IgD-negative memory B cell (primary cell): ENCODE results near the gene CNP. TPM values are rescaled to one million over a fixed set of nuclear protein-coding genes. Genes with fewer than 3 reads are reported as not detected.
"Not testable (repeated sequence)": the region's sequence is repeated elsewhere in the genome, so short reads cannot be mapped to it uniquely, and the experiment has no call there.

ENCODE experiments used
- H3K27ac Mint-ChIP-seq, 3 donors: one replicate each; pipeline ENCODE4 v1.8.0; 2020 to 2022; ENCODE audit warnings: mild to moderate bottlenecking in 3 of 3, mixed read lengths in 3 of 3, moderate library complexity in 1 of 3
- H3K27me3 Mint-ChIP-seq: one replicate; pipeline ENCODE4 v1.8.0; 2021; ENCODE audit warnings: mixed read lengths
- H3K36me3 Mint-ChIP-seq: one replicate; pipeline ENCODE4 v1.8.0; 2020; ENCODE audit warnings: mild to moderate bottlenecking, mixed read lengths
- H3K4me1 Mint-ChIP-seq, 3 donors: one replicate each; pipeline ENCODE4 v1.8.0; 2020 to 2022; ENCODE audit warnings: mixed read lengths in 3 of 3, mild to moderate bottlenecking in 1 of 3
- H3K4me3 Mint-ChIP-seq, 4 donors: one replicate each; pipeline ENCODE4 v1.8.0; 2020 to 2022; ENCODE audit warnings: mild to moderate bottlenecking in 4 of 4, mixed read lengths in 4 of 4, moderate library complexity in 3 of 4
- H3K9me3 Mint-ChIP-seq, 3 donors: one replicate each; pipeline ENCODE4 v1.8.0; 2020 to 2021; ENCODE audit warnings: mixed read lengths in 3 of 3, mild to moderate bottlenecking in 1 of 3
- polyA plus RNA-seq: library from polyadenylated mRNA; unstranded; fragments of 300-500 nt; fragmentation: Illumina TruSeq; gene quantifications from one replicate; pipeline ENCODE4 v1.2.3, GENCODE V29; 2021

CNP gene
- polyA plus RNA-seq, 1 donor from 2014 or later, result 53.0 TPM

- peaks cover 1% of the 10 kb centered on the region for H3K36me3 Mint-ChIP-seq
- peaks cover 22 to 29% (median 25%) of the 10 kb centered on the region in 3 donors for H3K4me1 Mint-ChIP-seq
- no peaks in the 10 kb centered on the region for H3K9me3 Mint-ChIP-seq
- H3K27me3 Mint-ChIP-seq, result no peaks in the 10 kb centered on the region
- no peak overlapping the region for H3K4me3 Mint-ChIP-seq
- H3K27ac Mint-ChIP-seq, result no peak overlapping the region
Observed at GRCh38 chr17:42000413-42001133, 34.0 kb downstream of the CNP start.

- Mint-ChIP-seq H3K9me3 (no peaks in the 10 kb centered on the region), H3K4me3 (no peak overlapping the region), H3K4me1 (peaks cover 12 to 19% (median 18%) of the 10 kb centered on the region in 3 donors), H3K27me3 (no peaks in the 10 kb centered on the region), H3K36me3 (peaks cover 1% of the 10 kb centered on the region), H3K27ac (no peak overlapping the region)
Observed at GRCh38 chr17:42001729-42002128, 35.1 kb downstream of the CNP start.

GRCh38 chr17:42002175-42002791 is 35.7 kb downstream of the CNP start:
- Mint-ChIP-seq H3K27ac (peak overlapping the region in 1 of 3 donors; percentile 53), H3K36me3 (peaks cover 1% of the 10 kb centered on the region), H3K4me1 (peaks cover 9 to 18% (median 18%) of the 10 kb centered on the region in 3 donors), H3K27me3 (no peaks in the 10 kb centered on the region), H3K9me3 (no peaks in the 10 kb centered on the region), H3K4me3 (no peak overlapping the region)

GRCh38 chr17:42002792-42003301 is 36.3 kb downstream of the CNP start:
- Mint-ChIP-seq H3K9me3 (no peaks in the 10 kb centered on the region), H3K4me1 (peaks cover 9 to 18% (median 18%) of the 10 kb centered on the region in 3 donors), H3K27ac (peak overlapping the region in 2 of 3 donors; percentile 36 to 53), H3K4me3 (no peak overlapping the region), H3K36me3 (peaks cover 1% of the 10 kb centered on the region), H3K27me3 (no peaks in the 10 kb centered on the region)

GRCh38 chr17:42005166-42005565 is 38.6 kb downstream of the CNP start:
- H3K4me3 Mint-ChIP-seq, result no peak overlapping the region
- H3K27ac Mint-ChIP-seq, result peak overlapping the region in 1 of 3 donors; percentile 62
- H3K9me3 Mint-ChIP-seq, result no peaks in the 10 kb centered on the region
- H3K4me1 Mint-ChIP-seq, result peaks cover 12 to 24% (median 22%) of the 10 kb centered on the region in 3 donors
- H3K36me3 Mint-ChIP-seq, result peaks cover 1% of the 10 kb centered on the region
- H3K27me3 Mint-ChIP-seq, result no peaks in the 10 kb centered on the region

- Mint-ChIP-seq H3K4me3 (peak overlapping the region in 1 of 4 donors; percentile 8), H3K4me1 (peaks cover 27 to 45% (median 41%) of the 10 kb centered on the region in 3 donors), H3K36me3 (peaks cover 5% of the 10 kb centered on the region), H3K27ac (no peak overlapping the region), H3K9me3 (no peaks in the 10 kb centered on the region), H3K27me3 (no peaks in the 10 kb centered on the region)
Observed at GRCh38 chr17:42009170-42009569, 42.6 kb downstream of the CNP start.

- H3K4me3 Mint-ChIP-seq, H3K9me3 Mint-ChIP-seq, H3K36me3 Mint-ChIP-seq, H3K27me3 Mint-ChIP-seq: not testable (repeated sequence)
- H3K27ac Mint-ChIP-seq, result peak overlapping the region in 1 of 3 donors; percentile 65
- H3K4me1 Mint-ChIP-seq, result peaks cover 27 to 41% (median 40%) of the 10 kb centered on the region in 3 donors
Observed at GRCh38 chr17:42010266-42010680, 43.7 kb downstream of the CNP start.

- Mint-ChIP-seq H3K27ac (peak overlapping the region in 1 of 3 donors; percentile 65), H3K27me3 (no peaks in the 10 kb centered on the region), H3K36me3 (peaks cover 4% of the 10 kb centered on the region), H3K4me1 (peaks cover 30 to 44% (median 43%) of the 10 kb centered on the region in 3 donors), H3K4me3 (peak overlapping the region in 1 of 4 donors; percentile 80), H3K9me3 (no peaks in the 10 kb centered on the region)
Observed at GRCh38 chr17:42010898-42011516, 44.4 kb downstream of the CNP start.

GRCh38 chr17:42012363-42012762 is 45.8 kb downstream of the CNP start:
- not testable (repeated sequence) for H3K9me3 Mint-ChIP-seq, H3K27ac Mint-ChIP-seq, H3K27me3 Mint-ChIP-seq, H3K36me3 Mint-ChIP-seq
- Mint-ChIP-seq H3K4me1 (peaks cover 35 to 47% (median 47%) of the 10 kb centered on the region in 3 donors), H3K4me3 (peak overlapping the region in 1 of 4 donors; percentile 80)

- peaks cover 43 to 57% (median 52%) of the 10 kb centered on the region in 3 donors for H3K4me1 Mint-ChIP-seq
- not testable (repeated sequence) for H3K9me3 Mint-ChIP-seq, H3K36me3 Mint-ChIP-seq, H3K27me3 Mint-ChIP-seq
- peak overlapping the region in 2 of 4 donors; percentile 34 to 54 for H3K4me3 Mint-ChIP-seq
- H3K27ac Mint-ChIP-seq, result peak overlapping the region in 2 of 3 donors; percentile 3 to 53
Observed at GRCh38 chr17:42013740-42014139, 47.1 kb downstream of the CNP start.

GRCh38 chr17:42016411-42016831 is 49.8 kb downstream of the CNP start:
- no peaks in the 10 kb centered on the region for H3K9me3 Mint-ChIP-seq
- peak overlapping the region; percentile 93 to 99 (median 99) for H3K27ac Mint-ChIP-seq
- H3K4me1 Mint-ChIP-seq, result peaks cover 46 to 56% (median 52%) of the 10 kb centered on the region in 3 donors
- H3K27me3 Mint-ChIP-seq, result no peaks in the 10 kb centered on the region
- H3K36me3 Mint-ChIP-seq, result peaks cover 6% of the 10 kb centered on the region
- peak overlapping the region; percentile 95 to 99 (median 99) for H3K4me3 Mint-ChIP-seq

GRCh38 chr17:42016941-42017865 is 50.6 kb downstream of the CNP start, which contains the start of gene DNAJC7:
TSS of gene DNAJC7 (minus strand) at chr17:42017439. CDS start at chr17:42017416, 23 bp downstream.
- peak within 1 kb of the TSS; percentile 93 to 99 (median 99) for H3K27ac Mint-ChIP-seq
- H3K4me3 Mint-ChIP-seq, result peak within 1 kb of the TSS; percentile 95 to 99 (median 99)
- peaks cover 2% of the 10 kb centered on the region for H3K36me3 Mint-ChIP-seq
- peaks cover 39 to 52% (median 50%) of the 10 kb centered on the region in 3 donors for H3K4me1 Mint-ChIP-seq
- H3K27me3 Mint-ChIP-seq, result no peaks in the 10 kb centered on the region
- H3K9me3 Mint-ChIP-seq, result no peaks in the 10 kb centered on the region

- H3K4me1 Mint-ChIP-seq, result peaks cover 39 to 49% (median 47%) of the 10 kb centered on the region in 3 donors
- H3K27me3 Mint-ChIP-seq, result no peaks in the 10 kb centered on the region
- H3K27ac Mint-ChIP-seq, result peak overlapping the region; percentile 93 to 99 (median 99)
- peak overlapping the region; percentile 95 to 99 (median 99) for H3K4me3 Mint-ChIP-seq
- H3K36me3 Mint-ChIP-seq, result peaks cover 3% of the 10 kb centered on the region
- H3K9me3 Mint-ChIP-seq, result no peaks in the 10 kb centered on the region
Observed at GRCh38 chr17:42017866-42018200, 51.2 kb downstream of the CNP start.

GRCh38 chr17:42018339-42018738 is 51.7 kb downstream of the CNP start:
- Mint-ChIP-seq H3K4me3 (peak overlapping the region; percentile 95 to 99 (median 99)), H3K36me3 (peaks cover 3% of the 10 kb centered on the region), H3K4me1 (peaks cover 39 to 46% (median 44%) of the 10 kb centered on the region in 3 donors), H3K27me3 (no peaks in the 10 kb centered on the region), H3K9me3 (no peaks in the 10 kb centered on the region), H3K27ac (peak overlapping the region in 2 of 3 donors; percentile 93 to 99)
